GM19035 (cell line): ENCODE results near the gene CPN1.
"Not testable (repeated sequence)": the region's sequence is repeated elsewhere in the genome, so short reads cannot be mapped to it uniquely, and the experiment has no call there.

Source experiments
- ATAC-seq: cut with Tn5 transposase; IDR thresholded peaks from one replicate; pipeline ENCODE4 v1.9.1; 2021; ENCODE audit not compliant: unreplicated experiment

CPN1 gene

GRCh38 chr10:100081075-100082001 lies at the start of gene CPN1:
Gene CPN1, minus strand, starts transcription at chr10:100081869. Its CDS starts 244 bp downstream, at chr10:100081625.
- ATAC-seq = no peak

GRCh38 chr10:100130831-100131230 lies 49.2 kb upstream of the CPN1 start:
- ATAC-seq = no peak

- ATAC-seq = no peak
Observed at GRCh38 chr10:100129424-100129823, 47.8 kb upstream of the CPN1 start.

- no peak for ATAC-seq
Observed at GRCh38 chr10:100128951-100129350, 47.3 kb upstream of the CPN1 start.

GRCh38 chr10:100125335-100125734 lies 43.7 kb upstream of the CPN1 start:
- ATAC-seq = not testable (repeated sequence)

- ATAC-seq = no peak
Observed at GRCh38 chr10:100124097-100124496, 42.4 kb upstream of the CPN1 start.

- no peak for ATAC-seq
Observed at GRCh38 chr10:100122780-100123179, 41.1 kb upstream of the CPN1 start.

- ATAC-seq = no peak
Observed at GRCh38 chr10:100120550-100120949, 38.9 kb upstream of the CPN1 start.

GRCh38 chr10:100119726-100120125 lies 38.1 kb upstream of the CPN1 start:
- no peak for ATAC-seq

GRCh38 chr10:100114976-100115770 lies 33.5 kb upstream of the CPN1 start:
- no peak for ATAC-seq

- ATAC-seq = no peak
Observed at GRCh38 chr10:100114460-100114859, 32.8 kb upstream of the CPN1 start.

GRCh38 chr10:100109670-100110069 lies 28.0 kb upstream of the CPN1 start:
- ATAC-seq = no peak

- no peak for ATAC-seq
Observed at GRCh38 chr10:100106865-100107264, 25.2 kb upstream of the CPN1 start.

- ATAC-seq = no peak
Observed at GRCh38 chr10:100104300-100104699, 22.6 kb upstream of the CPN1 start.

GRCh38 chr10:100103581-100103980 lies 21.9 kb upstream of the CPN1 start:
- ATAC-seq = no peak

- no peak for ATAC-seq
Observed at GRCh38 chr10:100101192-100102076, 19.8 kb upstream of the CPN1 start.

GRCh38 chr10:100100651-100101184 lies 19.0 kb upstream of the CPN1 start:
- ATAC-seq = no peak

- no peak for ATAC-seq
Observed at GRCh38 chr10:100089241-100089640, 7.6 kb upstream of the CPN1 start.

- ATAC-seq = not testable (repeated sequence)
Observed at GRCh38 chr10:100086708-100087107, 5.0 kb upstream of the CPN1 start.

GRCh38 chr10:100085596-100085995 lies 3.9 kb upstream of the CPN1 start:
- ATAC-seq = no peak

GRCh38 chr10:100083623-100084022 lies 2.0 kb upstream of the CPN1 start:
- no peak for ATAC-seq
